ENCODE data around the gene CD248. TPM values are rescaled to one million over a fixed set of nuclear protein-coding genes. Genes with fewer than 3 reads are reported as not detected.

Gene CD248
- 258 and 278 TPM in 2 replicates for total RNA-seq

GRCh38 chr11:66316849-66317251 lies at the start of gene CD248:
TSS of gene CD248 (minus strand) at chr11:66317044. CDS start at chr11:66317027, 17 bp downstream.

GRCh38 chr11:66347425-66348276 lies 30.8 kb upstream of the CD248 start, which contains the start of gene B4GAT1:
TSS of gene B4GAT1 (minus strand) at chr11:66347629. CDS start at chr11:66347545, 84 bp downstream.

GRCh38 chr11:66344550-66345315 lies 27.9 kb upstream of the CD248 start, which contains the start of gene BRMS1:
TSS of gene BRMS1 (minus strand) at chr11:66345104. CDS start at chr11:66342234, 2,870 bp downstream.

GRCh38 chr11:66336234-66337102 lies 19.6 kb upstream of the CD248 start, which contains the start of gene RIN1:
TSS of gene RIN1 (minus strand) at chr11:66336434. CDS start at chr11:66336402, 32 bp downstream.

GRCh38 chr11:66291706-66292542 lies 24.9 kb downstream of the CD248 start, which contains the start of gene TMEM151A:
TSS of gene TMEM151A (plus strand) at chr11:66291894. CDS start at chr11:66292014, 120 bp downstream.

GRCh38 chr11:66288671-66289547 lies 27.9 kb downstream of the CD248 start, which contains the start of gene YIF1A:
TSS of gene YIF1A (minus strand) at chr11:66289143. CDS start at chr11:66288985, 158 bp downstream.

GRCh38 chr11:66277471-66278362 lies 39.1 kb downstream of the CD248 start, which contains the start of gene CNIH2:
TSS of gene CNIH2 (plus strand) at chr11:66278175. CDS start at chr11:66278457, 282 bp downstream.

GRCh38 chr11:66268244-66268951 lies 48.4 kb downstream of the CD248 start, which contains the start of gene RAB1B:
TSS of gene RAB1B (plus strand) at chr11:66268639. CDS start at chr11:66268680, 41 bp downstream.

Other genes with a start within 250 kb of the CD248 start
- 45.5 and 51.7 TPM in 2 replicates for gene PACS1, start 246.8 kb downstream of the CD248 start, total RNA-seq
- gene KLC2, start 59.3 kb downstream of the CD248 start, total RNA-seq = 12.5 and 15.1 TPM in 2 replicates
- 93.4 and 96.5 TPM in 2 replicates for gene RAB1B, start 48.4 kb downstream of the CD248 start, total RNA-seq
- 0.34 TPM in 1 of 2 replicates, not detected in the other for gene CNIH2, start 38.9 kb downstream of the CD248 start, total RNA-seq
- gene YIF1A, start 27.9 kb downstream of the CD248 start, total RNA-seq = 98.8 and 111 TPM in 2 replicates
- not detected in 2 replicates for gene TMEM151A, start 25.1 kb downstream of the CD248 start, total RNA-seq
- 18.1 and 24.7 TPM in 2 replicates for gene RIN1, start 19.4 kb upstream of the CD248 start, total RNA-seq
- gene BRMS1, start 28.1 kb upstream of the CD248 start, total RNA-seq = 29.3 and 43.7 TPM in 2 replicates
- gene B4GAT1, start 30.6 kb upstream of the CD248 start, total RNA-seq = 28.5 and 35.6 TPM in 2 replicates
- 0.20 TPM in 1 of 2 replicates, not detected in the other for gene SLC29A2, start 54.7 kb upstream of the CD248 start, total RNA-seq
- not detected in 2 replicates for gene NPAS4, start 104.0 kb upstream of the CD248 start, total RNA-seq
- 47.5 and 49.5 TPM in 2 replicates for gene MRPL11, start 121.8 kb upstream of the CD248 start, total RNA-seq
- 6.8 and 9.0 TPM in 2 replicates for gene PELI3, start 149.9 kb upstream of the CD248 start, total RNA-seq
- gene DPP3, start 163.4 kb upstream of the CD248 start, total RNA-seq = 16.1 and 20.1 TPM in 2 replicates
- 39.4 and 49.4 TPM in 2 replicates for gene BBS1, start 193.6 kb upstream of the CD248 start, total RNA-seq
- 17.5 and 19.3 TPM in 2 replicates for gene ZDHHC24, start 229.0 kb upstream of the CD248 start, total RNA-seq
- 0.06 TPM in 1 of 2 replicates, not detected in the other for gene ACTN3, start 229.9 kb upstream of the CD248 start, total RNA-seq

Measured in cardiac ventricle fibroblast (primary cell).